COLO668 (cell line): Measurements from ENCODE around the gene TOR2A.
"Not testable (repeated sequence)": the region's sequence is repeated elsewhere in the genome, so short reads cannot be mapped to it uniquely, and the experiment has no call there.

Experiments used
- DNase-seq: peaks from one replicate; lab custom pipeline; 2025; ENCODE audit not compliant: unreplicated experiment; lab: John Stamatoyannopoulos, UW

The TOR2A gene

GRCh38 chr9:127769101-127769500 is 34.0 kb upstream of the TOR2A start:
- DNase-seq: no peak

- no peak for DNase-seq
Measured at GRCh38 chr9:127768698-127769097, 33.6 kb upstream of the TOR2A start.

DNA sequence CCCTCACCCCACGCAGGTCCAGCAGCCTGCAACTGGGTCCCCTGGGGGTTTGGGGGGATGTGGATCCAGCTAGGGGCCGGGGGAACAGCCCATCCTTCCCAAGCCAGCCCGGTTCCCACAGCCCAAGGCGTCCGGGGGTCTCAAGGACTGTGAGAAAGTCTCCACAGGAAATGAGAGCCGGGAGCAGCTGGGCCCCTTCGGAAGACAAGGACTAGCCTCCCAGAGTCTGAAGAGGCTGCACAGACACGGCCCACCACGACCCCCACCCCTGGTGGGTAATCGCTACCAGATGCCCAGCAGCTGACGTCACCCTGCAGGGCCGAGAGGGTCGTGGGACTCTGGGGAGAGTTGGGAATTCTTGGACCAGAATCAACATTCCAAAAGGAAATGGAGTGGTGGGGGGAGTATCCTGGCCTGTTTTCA is 32.8 kb upstream of the TOR2A start:
- no peak for DNase-seq

- DNase-seq: no peak
Measured at GRCh38 chr9:127767410-127767809, 32.3 kb upstream of the TOR2A start.

DNA sequence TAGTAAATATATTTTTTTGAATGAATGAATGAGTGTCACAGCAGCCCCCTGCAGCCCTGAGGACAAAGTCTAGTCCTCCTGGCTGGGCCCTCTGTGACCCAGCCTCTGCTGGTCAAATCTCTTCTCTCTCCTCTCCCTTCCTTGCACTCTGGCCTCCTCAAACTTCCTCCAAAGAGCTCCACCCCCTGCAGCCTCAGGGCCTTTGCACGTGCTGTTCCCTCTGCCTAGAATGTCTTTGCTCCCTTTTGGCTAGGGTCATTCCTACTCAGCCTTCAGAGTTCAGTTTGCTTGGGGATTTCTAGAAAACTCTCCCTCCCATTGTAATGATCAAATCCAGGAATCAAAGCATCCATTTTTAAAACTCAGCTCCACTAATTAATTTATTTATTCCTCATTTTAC is 30.3 kb upstream of the TOR2A start:
- DNase-seq: no peak

- peak; percentile 39 for DNase-seq
Measured at GRCh38 chr9:127763918-127764384, 28.9 kb upstream of the TOR2A start.

GRCh38 chr9:127762111-127762676 is 27.1 kb upstream of the TOR2A start:
- no peak for DNase-seq

DNA sequence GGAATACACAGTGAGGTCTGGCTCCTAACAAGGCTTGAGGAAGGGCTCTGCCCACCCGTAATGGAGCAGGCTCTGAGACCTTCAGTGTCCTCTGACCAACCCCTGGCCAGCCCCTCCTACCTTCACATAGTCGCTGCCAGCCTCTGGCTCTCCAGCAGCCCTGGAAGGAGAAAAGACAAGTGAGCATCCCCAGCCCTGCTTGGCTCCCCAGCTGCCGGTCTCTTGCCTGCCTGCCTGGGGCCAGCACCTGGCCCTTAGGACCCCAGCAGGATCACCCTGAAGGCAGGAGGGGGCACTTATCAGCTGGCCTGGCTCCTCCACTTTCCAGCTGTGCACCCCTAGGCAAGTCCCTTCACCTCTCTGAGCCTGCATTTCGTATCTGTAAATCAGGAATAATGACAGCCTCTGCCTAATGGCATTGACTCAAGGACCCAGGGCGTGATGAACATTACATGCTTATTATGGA is 26.4 kb upstream of the TOR2A start:
- DNase-seq: no peak

DNA sequence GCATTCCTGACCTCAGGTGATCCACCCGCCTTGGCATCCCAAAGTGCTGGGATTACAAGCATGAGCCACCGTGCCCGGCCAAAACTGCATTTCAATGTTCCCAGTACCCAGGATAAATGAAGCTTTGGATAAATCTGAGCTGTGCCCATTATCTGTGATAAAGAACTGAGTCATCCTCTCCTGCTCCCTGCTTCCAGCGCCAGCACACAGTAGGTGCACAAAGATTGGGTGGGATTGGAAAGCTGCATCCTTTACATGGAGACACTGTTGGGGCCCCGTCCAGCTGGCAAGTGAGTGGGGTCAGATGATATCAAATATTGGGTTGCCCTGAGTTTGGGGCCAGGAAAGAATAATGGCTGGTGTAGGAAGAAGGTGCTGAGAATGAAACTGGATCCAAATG is 26.0 kb upstream of the TOR2A start:
- DNase-seq: no peak

GRCh38 chr9:127758843-127759242 is 23.7 kb upstream of the TOR2A start:
- no peak for DNase-seq

- DNase-seq: not testable (repeated sequence)
Measured at GRCh38 chr9:127756776-127757175, 21.7 kb upstream of the TOR2A start.

DNA sequence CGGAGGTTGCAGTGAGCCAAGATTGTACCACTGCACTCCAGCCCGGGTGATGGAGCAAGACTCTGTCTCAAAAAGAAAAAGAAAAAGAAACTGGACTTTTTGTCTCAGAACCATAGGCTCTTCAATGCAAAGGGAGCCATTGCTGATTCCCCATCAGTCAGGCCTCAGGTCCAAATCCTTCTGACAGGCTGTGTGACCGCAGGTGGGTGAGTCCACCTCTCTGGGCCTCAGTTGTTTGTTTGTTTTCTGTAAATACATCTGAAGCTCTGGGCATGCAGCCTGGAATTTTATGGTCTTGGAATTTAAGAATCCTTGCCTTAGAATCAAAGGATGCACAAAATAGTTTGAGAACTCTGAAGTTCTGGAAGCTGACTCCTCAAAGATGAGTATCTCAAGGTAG is 21.1 kb upstream of the TOR2A start:
- no peak for DNase-seq

DNA sequence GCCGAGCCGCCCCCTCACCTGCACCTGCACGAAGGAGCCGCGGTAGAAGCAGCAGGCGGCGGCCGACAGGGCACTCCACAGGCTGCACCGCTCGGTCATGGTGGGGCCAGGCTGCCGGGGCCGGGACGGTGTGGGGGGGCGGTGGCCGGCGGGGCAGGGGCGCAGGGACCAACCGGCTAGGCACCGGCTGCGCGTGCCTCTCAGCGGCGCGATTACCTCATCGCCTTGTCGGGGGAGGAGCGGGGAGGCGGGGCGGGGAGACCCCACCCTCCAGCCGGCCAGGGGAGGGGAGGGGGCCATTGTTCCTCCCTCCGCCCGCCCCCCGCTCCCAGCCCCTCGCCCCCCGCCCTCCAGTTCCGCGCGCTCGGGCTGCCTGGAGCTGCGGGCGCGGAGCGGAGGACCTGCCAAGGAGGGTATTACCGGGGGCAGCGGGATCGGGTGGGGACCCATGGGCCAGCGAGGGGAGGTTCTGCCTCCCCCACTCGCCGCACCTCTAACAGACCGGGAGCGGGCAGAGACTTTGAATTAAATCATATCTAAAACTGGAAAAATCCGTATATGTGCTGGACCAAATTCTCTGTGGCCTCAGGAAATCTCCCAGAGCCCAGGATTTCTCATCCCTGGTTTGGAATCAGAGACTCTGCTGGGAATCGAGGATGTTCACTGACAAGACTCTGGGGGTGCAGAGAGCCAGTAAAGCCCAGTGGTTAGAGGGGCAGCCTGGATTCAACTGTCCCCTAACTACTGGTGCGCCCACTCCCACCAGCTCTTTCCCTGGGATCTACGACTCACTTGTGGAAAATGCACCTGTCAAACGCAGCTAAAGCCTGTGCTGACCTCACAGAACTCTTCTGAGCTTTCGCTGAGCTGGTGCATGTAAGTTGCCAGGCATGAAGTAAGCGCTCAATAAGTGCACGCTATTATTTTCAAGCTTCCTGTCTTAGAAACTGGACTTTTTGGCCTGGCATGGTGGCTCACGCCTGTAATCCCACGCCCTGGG is 20.3 kb upstream of the TOR2A start:
- peak; percentile 13 for DNase-seq

GRCh38 chr9:127754099-127755060 is 19.3 kb upstream of the TOR2A start:
- peak; percentile 43 for DNase-seq

DNA sequence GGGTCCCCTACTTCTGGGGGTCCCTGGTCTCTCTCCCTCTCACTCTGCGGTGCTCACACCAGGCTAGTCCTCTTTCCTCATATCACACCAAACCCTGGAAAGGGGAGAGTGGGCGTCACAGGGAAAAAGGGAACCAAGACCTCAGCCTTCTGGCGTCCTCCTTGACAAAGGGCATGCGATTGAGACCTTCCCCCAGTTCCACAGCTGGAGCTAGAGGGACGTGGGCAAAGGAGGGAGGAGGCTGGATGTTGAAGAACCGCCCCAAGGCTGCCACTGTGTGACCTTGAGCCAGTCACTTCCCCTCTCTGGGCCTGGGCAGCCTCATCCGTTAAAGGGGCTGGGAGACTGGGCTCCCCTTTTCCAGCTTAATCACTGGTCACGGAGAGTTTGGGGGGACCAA is 18.5 kb upstream of the TOR2A start:
- no peak for DNase-seq

- no peak for DNase-seq
Measured at GRCh38 chr9:127753148-127753547, 18.1 kb upstream of the TOR2A start.

DNA sequence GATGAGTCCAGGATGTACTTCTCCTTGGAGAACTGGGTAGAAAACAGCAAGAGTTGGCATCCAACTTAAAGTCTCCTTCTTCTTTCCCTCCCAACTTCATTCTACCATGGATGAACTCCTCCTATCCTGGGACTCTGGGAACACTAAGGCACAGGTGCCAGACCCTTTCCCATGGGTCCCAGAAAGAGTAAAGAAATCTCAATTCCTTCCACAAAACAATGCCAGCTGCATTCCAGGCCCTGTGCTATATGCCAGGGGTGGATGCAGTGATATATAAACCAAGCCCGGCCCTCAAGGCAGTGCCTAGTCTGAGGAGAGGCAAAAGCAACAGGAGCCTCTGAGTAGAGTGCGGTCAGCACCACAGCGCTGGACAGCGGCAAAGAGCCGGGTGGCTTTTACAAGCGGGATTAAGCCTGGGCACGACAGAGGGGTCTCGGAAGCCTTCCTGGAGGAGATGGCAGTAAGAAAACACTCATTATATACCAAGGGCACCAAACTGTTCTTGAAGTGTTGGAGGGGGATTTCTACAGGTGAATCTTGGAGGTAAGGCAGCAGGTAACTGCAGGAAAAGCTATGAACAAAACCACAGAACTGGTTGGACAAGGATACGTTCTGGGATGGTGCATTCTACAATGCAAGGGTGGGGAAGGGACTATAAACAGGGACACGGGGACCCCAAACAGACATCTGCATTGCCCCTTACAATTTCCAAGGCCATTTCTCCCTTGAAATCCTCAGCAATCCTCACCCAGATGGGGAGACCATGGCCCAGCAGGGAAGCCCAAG is 16.4 kb upstream of the TOR2A start:
- no peak for DNase-seq

DNA sequence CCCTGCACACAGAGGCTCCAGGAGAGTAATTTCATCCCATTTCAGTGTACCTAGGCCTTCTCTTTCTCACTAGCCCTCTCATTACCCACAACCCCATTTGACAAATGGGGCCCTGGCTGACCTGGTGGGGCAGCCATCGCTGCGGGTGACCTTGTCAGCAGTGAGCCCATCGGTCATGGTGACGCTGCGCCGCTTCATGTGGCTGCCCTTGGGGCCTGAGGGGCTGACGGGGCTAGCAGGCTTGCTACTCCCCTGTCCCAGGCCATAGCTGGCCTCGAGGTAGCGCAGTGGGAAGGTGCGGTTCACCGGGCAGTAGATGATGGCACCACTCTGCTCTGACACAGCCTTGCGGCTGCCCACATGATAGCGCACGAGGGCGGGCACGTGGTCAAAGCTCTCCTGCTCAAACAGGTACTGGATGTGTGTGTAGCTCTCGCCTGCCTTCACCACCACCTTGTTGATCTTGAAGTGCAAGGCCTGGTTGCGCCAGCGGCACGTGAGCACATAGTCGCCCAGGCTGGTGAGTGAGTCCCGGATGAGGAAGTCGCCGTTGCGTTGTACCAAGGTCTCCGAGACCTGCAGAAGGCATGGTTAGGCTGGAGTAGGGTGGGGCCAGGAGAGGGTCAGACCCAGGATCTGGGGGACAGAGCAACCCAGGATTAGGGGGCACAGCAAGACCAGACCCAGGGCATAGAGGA is 14.1 kb upstream of the TOR2A start:
- no peak for DNase-seq

- DNase-seq: peak; percentile 27
Measured at GRCh38 chr9:127746959-127747569, 12.0 kb upstream of the TOR2A start.
